CD14-positive monocyte (primary cell): ENCODE data around the gene HDAC4. TPM values are rescaled to one million over a fixed set of nuclear protein-coding genes. Genes with fewer than 3 reads are reported as not detected.

Experiments used
- DNase-seq, 3 donors: peaks; one replicate each; pipeline ENCODE4 v3.0.0-alpha.2; 2011 to 2022
- H2AFZ ChIP-seq: 2 replicates; pipeline ENCODE4 v1.6.0; 2012; ENCODE audit warnings: mild to moderate bottlenecking, low read depth, low read length, inconsistent platforms; ENCODE audit not compliant: insufficient read depth, poor library complexity, severe bottlenecking
- H3K27ac ChIP-seq, 2 donors: 1 replicate in 1 of 2; 2 replicates in 1 of 2; pipeline ENCODE4 v1.5.1; 2012 to 2013; ENCODE audit warnings: low read length in 2 of 2, control low read depth in 1 of 2, inconsistent platforms in 1 of 2, low read depth in 1 of 2, mild to moderate bottlenecking in 1 of 2
- H3K27me3 ChIP-seq, 2 donors: one replicate each; pipeline versions ENCODE4 v1.6.0 to v1.6.1; 2011 to 2013; ENCODE audit warnings: low read length in 2 of 2; ENCODE audit not compliant: control insufficient read depth in 2 of 2, insufficient read depth in 2 of 2
- H3K36me3 ChIP-seq, 2 donors: replicated peaks in 1 of 2; 1 replicate in 1 of 2; 2 replicates in 1 of 2; pipeline versions ENCODE4 v1.5.1 to v1.6.1; 2012 to 2013; ENCODE audit warnings: low read length in 2 of 2, control low read depth in 1 of 2, inconsistent platforms in 1 of 2, mild to moderate bottlenecking in 1 of 2; ENCODE audit not compliant: insufficient read depth in 2 of 2, control insufficient read depth in 1 of 2
- H3K4me1 ChIP-seq, 2 donors: 1 replicate in 1 of 2; 2 replicates in 1 of 2; pipeline versions ENCODE4 v1.5.1 to v1.6.1; 2012 to 2013; ENCODE audit warnings: low read length in 2 of 2, control low read depth in 1 of 2, inconsistent platforms in 1 of 2, mild to moderate bottlenecking in 1 of 2, moderate library complexity in 1 of 2; ENCODE audit not compliant: insufficient read depth in 2 of 2, control insufficient read depth in 1 of 2
- H3K4me2 ChIP-seq: replicated peaks from 2 replicates; pipeline ENCODE3; 2012; ENCODE audit warnings: low read length, moderate library complexity, mild to moderate bottlenecking; ENCODE audit not compliant: poor library complexity, severe bottlenecking; ENCODE audit errors: extremely low read depth
- H3K4me3 ChIP-seq, 3 experiments: fragments of 200-600 bp in 1 of 3; sonication (generic) in 1 of 3; replicated peaks in 1 of 3; 1 replicate in 2 of 3; 2 replicates in 1 of 3; pipeline ENCODE4 v1.5.1; 2011 to 2013; ENCODE audit warnings: low read length in 3 of 3, mild to moderate bottlenecking in 3 of 3, control low read depth in 2 of 3, low read depth in 2 of 3, inconsistent platforms in 1 of 3, moderate library complexity in 1 of 3
- H3K79me2 ChIP-seq: 2 replicates; pipeline ENCODE4 v1.6.0; 2012; ENCODE audit warnings: mild to moderate bottlenecking, control low read depth, inconsistent platforms, low read length, moderate library complexity; ENCODE audit not compliant: insufficient read depth
- H3K9ac ChIP-seq: 2 replicates; pipeline ENCODE4 v1.6.0; 2017; ENCODE audit warnings: low read length, mild to moderate bottlenecking; ENCODE audit not compliant: insufficient read depth, poor library complexity, severe bottlenecking
- H3K9me3 ChIP-seq, 2 donors: replicated peaks in 1 of 2; 1 replicate in 1 of 2; 2 replicates in 1 of 2; pipeline versions ENCODE4 v1.5.1 to v1.6.1; 2012 to 2013; ENCODE audit warnings: low read length in 2 of 2, control low read depth in 1 of 2; ENCODE audit not compliant: control insufficient read depth in 1 of 2, insufficient read depth in 1 of 2
- H4K20me1 ChIP-seq: 2 replicates; pipeline ENCODE4 v1.6.0; 2012; ENCODE audit warnings: mild to moderate bottlenecking, low read length, control low read depth, moderate library complexity; ENCODE audit not compliant: insufficient read depth
- H3K27ac Mint-ChIP-seq, 7 donors: one replicate each; pipeline ENCODE4 v1.8.0; 2020; ENCODE audit warnings: mild to moderate bottlenecking in 7 of 7, mixed read lengths in 7 of 7, moderate library complexity in 6 of 7, inconsistent platforms in 2 of 7
- H3K27me3 Mint-ChIP-seq, 3 donors: one replicate each; pipeline ENCODE4 v1.8.0; 2021 to 2022; ENCODE audit warnings: low read depth in 3 of 3, mild to moderate bottlenecking in 3 of 3, mixed read lengths in 3 of 3, moderate library complexity in 3 of 3, inconsistent platforms in 1 of 3
- H3K36me3 Mint-ChIP-seq, 2 donors: one replicate each; pipeline ENCODE4 v1.8.0; 2020; ENCODE audit warnings: mixed read lengths in 2 of 2, inconsistent platforms in 1 of 2, mild to moderate bottlenecking in 1 of 2
- H3K4me1 Mint-ChIP-seq: one replicate; pipeline ENCODE4 v1.8.0; 2020; ENCODE audit warnings: mild to moderate bottlenecking, mixed read lengths
- H3K4me3 Mint-ChIP-seq, 2 donors: one replicate each; pipeline ENCODE4 v1.8.0; 2020; ENCODE audit warnings: mild to moderate bottlenecking in 2 of 2, mixed read lengths in 2 of 2, moderate library complexity in 1 of 2
- H3K9me3 Mint-ChIP-seq, 7 donors: one replicate each; pipeline ENCODE4 v1.8.0; 2020 to 2022; ENCODE audit warnings: mixed read lengths in 7 of 7, mild to moderate bottlenecking in 6 of 7, moderate library complexity in 6 of 7, inconsistent platforms in 2 of 7
- CTCF ChIP-seq: fragments of 200-600 bp; IDR thresholded peaks from one replicate; pipeline ENCODE4 v1.8.0; 2022; ENCODE audit warnings: antibody characterized with exemption, mild to moderate bottlenecking
- WGBS: methylation state at CpG from one replicate; pipeline ENCODE4 v1.1.5; 2013; ENCODE audit warnings: missing lambda C conversion rate; ENCODE audit not compliant: insufficient coverage; 5-methylcytosine and 5-hydroxymethylcytosine counted together
- intact Hi-C, 2 donors: fragments of 100-400 bp; cut with micrococcal nuclease; formaldehyde crosslinking; loops; one replicate each; pipeline versions ENCODE4 v1.15.0 to v1.15.1; 2023
- polyA plus RNA-seq, 3 donors: library from polyadenylated mRNA; depleted of rRNA in 1 of 3; unstranded in 2 of 3; stranded (reverse) in 1 of 3; fragments of 300-500 nt in 2 of 3; fragments of >200 nt in 1 of 3; fragmentation: Illumina TruSeq in 2 of 3; gene quantifications; 1 replicate in 2 of 3; 2 replicates in 1 of 3; pipeline ENCODE4 v1.2.3, GENCODE V29; 2012 to 2021

Gene HDAC4
- polyA plus RNA-seq, 3 donors: 3.3 to 23.0 (median 4.5) TPM

- Histone ChIP-seq H3K9ac (peak overlapping the region; percentile 19), H4K20me1 (peaks cover 30% of the 10 kb centered on the region), H2AFZ (peak overlapping the region; percentile 46), H3K27ac (peak overlapping the region; percentile 7 to 44), H3K79me2 (peaks cover 90% of the 10 kb centered on the region), H3K9me3 (no peaks in the 10 kb centered on the region), H3K36me3 (peaks cover 0 to 41% of the 10 kb centered on the region in 2 donors), H3K4me3 (no peak overlapping the region), H3K27me3 (no peaks in the 10 kb centered on the region), H3K4me1 (peaks cover 13 to 16% of the 10 kb centered on the region in 2 donors), H3K4me2 (peak overlapping the region; percentile 4)
- no peak for TF ChIP-seq CTCF
- peak; percentile 31 to 37 (median 32) for DNase-seq
- Mint-ChIP-seq H3K27ac (peak overlapping the region in 6 of 7 donors; percentile 33 to 84 (median 61)), H3K36me3 (peaks cover 49 to 52% of the 10 kb centered on the region in 2 donors), H3K4me1 (peaks cover 34% of the 10 kb centered on the region), H3K27me3 (peaks cover 0 to 2% (median 0%) of the 10 kb centered on the region in 3 donors), H3K9me3 (peaks cover 0 to 2% (median 0%) of the 10 kb centered on the region in 7 donors), H3K4me3 (no peak overlapping the region)
- intact Hi-C loops: no loop called here
- 40% methylated on average over 3 of the region's 7 CpGs for WGBS
Observed at GRCh38 chr2:239339726-239340601, 60.9 kb downstream of the HDAC4 start.

GRCh38 chr2:239339241-239339640 is 61.6 kb downstream of the HDAC4 start:
- 100% methylated on average over 3 of the region's 6 CpGs for WGBS
- H3K36me3 Mint-ChIP-seq: peaks cover 45 to 49% of the 10 kb centered on the region in 2 donors
- peaks cover 0 to 36% of the 10 kb centered on the region in 2 donors for H3K36me3 ChIP-seq
- H3K4me1 ChIP-seq: peaks cover 13 to 16% of the 10 kb centered on the region in 2 donors
- peaks cover 34% of the 10 kb centered on the region for H3K4me1 Mint-ChIP-seq
- DNase-seq: no peak
- H3K27ac Mint-ChIP-seq: peak overlapping the region in 1 of 7 donors; percentile 40
- H3K27me3 Mint-ChIP-seq: peaks cover 0 to 2% (median 0%) of the 10 kb centered on the region in 3 donors
- H2AFZ ChIP-seq: no peak overlapping the region
- H3K4me3 ChIP-seq: no peak overlapping the region
- no peak overlapping the region for H3K27ac ChIP-seq
- H3K9ac ChIP-seq: no peak overlapping the region
- H3K79me2 ChIP-seq: peaks cover 90% of the 10 kb centered on the region
- no peak overlapping the region for H3K4me3 Mint-ChIP-seq
- H3K27me3 ChIP-seq: no peaks in the 10 kb centered on the region
- H3K4me2 ChIP-seq: no peak overlapping the region
- no peaks in the 10 kb centered on the region for H3K9me3 ChIP-seq
- TF ChIP-seq CTCF: no peak
- H4K20me1 ChIP-seq: peaks cover 30% of the 10 kb centered on the region
- H3K9me3 Mint-ChIP-seq: peaks cover 0 to 2% (median 0%) of the 10 kb centered on the region in 7 donors
- intact Hi-C loops: no loop called here
